ENCODE data around the gene CDH23. TPM values are rescaled to one million over a fixed set of nuclear protein-coding genes. Genes with fewer than 3 reads are reported as not detected.

CDH23 gene
- total and polyA plus RNA-seq, 2 of the 8 experiments (the other 6 are each of a cell fraction or from before 2014, with no cell fraction given) = 1.9 to 4.9 TPM

DNA sequence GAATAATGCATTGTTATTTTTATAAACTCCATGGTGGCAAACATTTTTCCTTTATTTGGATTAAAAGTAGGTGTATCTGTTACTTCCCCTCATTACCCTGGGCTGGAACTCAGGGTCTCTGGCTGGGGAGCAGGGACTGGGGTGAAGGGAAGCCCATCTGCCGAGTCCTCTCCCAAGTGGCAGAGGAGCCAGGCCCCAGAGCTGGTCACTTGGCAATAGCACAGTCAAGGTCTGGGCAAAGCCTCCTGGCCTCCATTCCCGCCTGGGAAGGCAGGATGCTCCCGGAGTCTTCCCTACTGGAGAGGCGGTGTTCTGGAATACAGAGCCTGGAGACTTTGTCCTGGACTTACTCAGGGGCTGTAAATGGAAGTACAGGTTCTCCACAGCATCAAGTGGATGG is 76.2 kb downstream of the CDH23 start:
- Histone ChIP-seq H2AK5ac (ENCODE audit: low read depth, low read length) (no peak overlapping the region), H2BK5ac (ENCODE audit: low read depth, low read length) (no peak overlapping the region), H3K4me2 (ENCODE audit: insufficient read depth in 1 of 2, low read depth in 2 of 2, low read length in 2 of 2) (no peak overlapping the region), H4K20me1 (replicated peaks in 1 of 2; ENCODE audit: control insufficient read depth in 1 of 2, insufficient read depth in 2 of 2, low read length in 2 of 2) (no peaks in the 10 kb centered on the region), H3K14ac (ENCODE audit: insufficient read length) (no peak overlapping the region), H2BK20ac (ENCODE audit: low read length) (no peak overlapping the region), H3K79me1 (ENCODE audit: low read depth, low read length) (no peaks in the 10 kb centered on the region), H3K9ac (replicated peaks in 1 of 4; ENCODE audit: extremely low read depth in 1 of 4, low read depth in 3 of 4, low read length in 3 of 4) (no peak overlapping the region), H3K9me3 (ENCODE audit: insufficient read depth in 2 of 2, low read depth in 1 of 2, low read length in 1 of 2) (no peaks in the 10 kb centered on the region), H3K4me1 (replicated peaks in 1 of 4; ENCODE audit: control insufficient read depth in 3 of 4, insufficient read depth in 4 of 4, low read length in 3 of 4) (peaks cover 0 to 14% (median 6%) of the 10 kb centered on the region in 4 experiments; a peak in 6 of 7 replicates), H3K27ac (ENCODE audit: low read depth, low read length) (no peak overlapping the region), H3K27me3 (replicated peaks in 1 of 4; ENCODE audit: control insufficient read depth in 3 of 4, extremely low read depth in 1 of 4, insufficient read depth in 3 of 4, low read length in 3 of 4) (no peaks in the 10 kb centered on the region), H3K23ac (ENCODE audit: insufficient read length) (no peak overlapping the region), H4K8ac (ENCODE audit: extremely low read depth, insufficient read depth, low read length) (no peak overlapping the region), H3K79me2 (ENCODE audit: control insufficient read depth in 1 of 2, insufficient read depth in 2 of 2, low read length in 2 of 2) (no peaks in the 10 kb centered on the region), H4K5ac (ENCODE audit: insufficient read length, low read depth, low read length) (no peak overlapping the region), H2BK15ac (ENCODE audit: low read length) (no peak overlapping the region), H3K36me3 (ENCODE audit: control insufficient read depth in 2 of 4, insufficient read depth in 4 of 4, low read length in 3 of 4) (no peaks in the 10 kb centered on the region), H3K56ac (replicated peaks; ENCODE audit: insufficient read length, low read depth, low read length) (no peak overlapping the region), H3K4ac (replicated peaks; ENCODE audit: insufficient read length, low read depth, low read length) (no peak overlapping the region), H2BK120ac (replicated peaks; ENCODE audit: low read depth, low read length) (no peak overlapping the region), H3K4me3 (ENCODE audit: extremely low read depth in 1 of 4, insufficient read depth in 2 of 4, low read depth in 3 of 4, low read length in 4 of 4) (no peak overlapping the region), H2AFZ (ENCODE audit: low read length) (no peak overlapping the region), H3K18ac (ENCODE audit: extremely low read depth, low read length) (no peak overlapping the region), H3K23me2 (ENCODE audit: low read depth, low read length) (no peaks in the 10 kb centered on the region; the same call in 1 of the 2 replicates), H2BK12ac (ENCODE audit: low read depth, low read length) (no peak overlapping the region), H4K91ac (replicated peaks; ENCODE audit: insufficient read length, low read length) (no peak overlapping the region)
- POLR2A ChIA-PET (ENCODE audit: partially characterized antibody) = no interaction called here
- FAIRE-seq (no peak), DNase-seq (ENCODE audit: low read depth in 1 of 2, low spot score in 2 of 2) (no peak)
- CTCF ChIA-PET (ENCODE audit: partially characterized antibody) = interaction anchor here (0.8 to 1.9 kb wide), 14 partner anchors 19 to 234 kb away, joined by 3 to 11 read pairs (median 4); no protein-coding TSS in a partner anchor
- no peak for TF ChIP-seq SAP30 (IDR thresholded peaks at IDR 0.05; ENCODE audit: insufficient read depth, insufficient replicate concordance, low read length)
- no peak for TF ChIP-seq RFX5 (IDR thresholded peaks at IDR 0.05; ENCODE audit: borderline replicate concordance, low read depth, low read length)
- no peak for TF ChIP-seq GTF2F1 (IDR thresholded peaks at IDR 0.05; ENCODE audit: borderline replicate concordance, low read depth, low read length)
- TF ChIP-seq POU5F1 (IDR thresholded peaks at IDR 0.05; ENCODE audit: low read depth, low read length) = no peak
- TF ChIP-seq CREB1 (IDR thresholded peaks at IDR 0.05) = no peak
- no peak for TF ChIP-seq BRCA1 (IDR thresholded peaks at IDR 0.05; ENCODE audit: low read depth, low read length)
- no peak for TF ChIP-seq CBX8 (IDR thresholded peaks at IDR 0.05; ENCODE audit: borderline replicate concordance, low read depth, low read length)
- no peak for TF ChIP-seq SP2 (IDR thresholded peaks at IDR 0.05; ENCODE audit: low read length)
- no peak for TF ChIP-seq SIRT6 (IDR thresholded peaks at IDR 0.05; ENCODE audit: low read length)
- TF ChIP-seq JUND (IDR thresholded peaks at IDR 0.05; ENCODE audit: low read length) = no peak
- TF ChIP-seq SRF (IDR thresholded peaks at IDR 0.05; ENCODE audit: low read depth, low read length) = no peak
- TF ChIP-seq TAF1 (IDR thresholded peaks at IDR 0.05; ENCODE audit: low read depth, low read length) = no peak
- TF ChIP-seq, protein P1, sequence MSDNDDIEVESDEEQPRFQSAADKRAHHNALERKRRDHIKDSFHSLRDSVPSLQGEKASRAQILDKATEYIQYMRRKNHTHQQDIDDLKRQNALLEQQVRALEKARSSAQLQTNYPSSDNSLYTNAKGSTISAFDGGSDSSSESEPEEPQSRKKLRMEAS (IDR thresholded peaks at IDR 0.05) = no peak
- no peak for TF ChIP-seq EZH2 (IDR thresholded peaks at IDR 0.05; ENCODE audit: low read depth, low read length, severe bottlenecking)
- 75% methylated on average over 4 of the region's 4 CpGs; no CpG with 5 or more reads in 1 of the 2 experiments for WGBS, 2 experiments (ENCODE audit: extremely low coverage in 1 of 2, insufficient coverage in 1 of 2, insufficient read length in 1 of 2, insufficient replicate concordance in 2 of 2, low coverage in 1 of 2, low lambda C conversion rate in 2 of 2, missing lambda C conversion rate in 1 of 2)
